Neural progenitor cell (in vitro differentiated cells): ENCODE measurements around the gene SNAPC5. TPM values are rescaled to one million over a fixed set of nuclear protein-coding genes. Genes with fewer than 3 reads are reported as not detected.
A peak's percentile ranks its signal among the peaks of the same experiment; 100 is the strongest.

ENCODE experiments used
- DNase-seq: peaks from one replicate; pipeline ENCODE4 v3.0.0-alpha.2; 2016; ENCODE audit warnings: low spot score
- H2AFZ ChIP-seq: fragments of 200-600 bp; sonication (generic); replicated peaks from 2 replicates; pipeline ENCODE4 v1.6.1; 2016; ENCODE audit warnings: antibody characterized with exemption
- H3F3A ChIP-seq: fragments of 200-600 bp; sonication (generic); 2 replicates; pipeline ENCODE4 v1.6.1; 2016; ENCODE audit warnings: antibody characterized with exemption, low read depth
- H3K27ac ChIP-seq: fragments of 200-600 bp; sonication (generic); 2 replicates; pipeline ENCODE4 v1.5.1; 2016; ENCODE audit warnings: mild to moderate bottlenecking
- H3K27me3 ChIP-seq: fragments of 200-600 bp; sonication (generic); 2 replicates; pipeline ENCODE4 v1.6.1; 2016; ENCODE audit warnings: mild to moderate bottlenecking, moderate library complexity
- H3K36me3 ChIP-seq: fragments of 200-600 bp; sonication (generic); 2 replicates; pipeline ENCODE4 v1.5.1; 2016
- H3K4me1 ChIP-seq: fragments of 200-600 bp; sonication (generic); 2 replicates; pipeline ENCODE4 v1.6.1; 2016; ENCODE audit warnings: mixed run types
- H3K4me2 ChIP-seq: fragments of 200-600 bp; sonication (generic); 2 replicates; pipeline ENCODE4 v1.6.1; 2016
- H3K4me3 ChIP-seq: fragments of 200-600 bp; sonication (generic); 2 replicates; pipeline ENCODE4 v1.5.1; 2016
- H3K79me2 ChIP-seq: fragments of 200-600 bp; sonication (generic); 2 replicates; pipeline ENCODE4 v1.6.1; 2016; ENCODE audit warnings: low read depth
- H3K9ac ChIP-seq: fragments of 200-600 bp; sonication (generic); 2 replicates; pipeline ENCODE4 v1.6.1; 2016
- H3K9me3 ChIP-seq: fragments of 200-600 bp; sonication (generic); 2 replicates; pipeline ENCODE4 v1.5.1; 2016; ENCODE audit warnings: low read depth
- H4K20me1 ChIP-seq: fragments of 200-600 bp; sonication (generic); 2 replicates; pipeline ENCODE4 v1.6.1; 2016; ENCODE audit warnings: low read depth
- H3K27ac Mint-ChIP-seq: 3 replicates; pipeline ENCODE4 v1.8.0; 2021; ENCODE audit warnings: mixed read lengths
- H3K27me3 Mint-ChIP-seq: 2 replicates; pipeline ENCODE4 v1.8.0; 2022; ENCODE audit warnings: low read depth, mild to moderate bottlenecking, inconsistent platforms, moderate library complexity, mixed read lengths; ENCODE audit not compliant: insufficient read depth
- H3K36me3 Mint-ChIP-seq: 3 replicates; pipeline ENCODE4 v1.8.0; 2021; ENCODE audit warnings: mixed read lengths
- H3K4me1 Mint-ChIP-seq: 3 replicates; pipeline ENCODE4 v1.8.0; 2021; ENCODE audit warnings: mixed read lengths
- H3K4me3 Mint-ChIP-seq: 3 replicates; pipeline ENCODE4 v1.8.0; 2021; ENCODE audit warnings: mild to moderate bottlenecking, moderate library complexity, mixed read lengths
- H3K9me3 Mint-ChIP-seq: 3 replicates; pipeline ENCODE4 v1.8.0; 2020; ENCODE audit warnings: mixed read lengths
- CTCF ChIP-seq: fragments of 200-600 bp; sonication (generic); IDR thresholded peaks from 2 replicates; pipeline ENCODE4 v1.5.1; 2017; ENCODE audit warnings: antibody characterized with exemption, mild to moderate bottlenecking
- EZH2 ChIP-seq: fragments of 200-600 bp; sonication (generic); IDR thresholded peaks from 2 replicates; pipeline ENCODE4 v1.6.1; 2017; ENCODE audit warnings: antibody characterized with exemption, mild to moderate bottlenecking, moderate library complexity
- EZH2phosphoT487 ChIP-seq: fragments of 200-600 bp; sonication (generic); IDR thresholded peaks from 2 replicates; pipeline ENCODE4 v1.6.1; 2017; ENCODE audit warnings: antibody characterized with exemption
- total RNA-seq: library from RNA; depleted of rRNA; stranded (reverse); fragments of >200 nt; gene quantifications from 2 replicates; pipeline ENCODE4 v1.2.3, GENCODE V29; 2015; ENCODE audit warnings: low replicate concordance

SNAPC5 gene
- total RNA-seq, 1 donor from 2014 or later = 32.7 TPM

- no peaks in the 10 kb centered on the region for H3K9me3 Mint-ChIP-seq
- peak overlapping the region; percentile 97 for H3K4me2 ChIP-seq
- H3K9ac ChIP-seq = peak overlapping the region; percentile 96
- peaks cover 17% of the 10 kb centered on the region for H3K4me1 ChIP-seq
- H3F3A ChIP-seq = peaks cover 43% of the 10 kb centered on the region
- no peak for TF ChIP-seq CTCF
- TF ChIP-seq EZH2phosphoT487 = no peak
- TF ChIP-seq EZH2 = no peak
- DNase-seq = no peak
- peaks cover 2% of the 10 kb centered on the region for H3K27me3 Mint-ChIP-seq
- H3K27ac ChIP-seq = no peak overlapping the region
- H3K27me3 ChIP-seq = no peaks in the 10 kb centered on the region
- H3K4me1 Mint-ChIP-seq = peaks cover 26% of the 10 kb centered on the region
- no peaks in the 10 kb centered on the region for H3K9me3 ChIP-seq
- peaks cover 38% of the 10 kb centered on the region for H4K20me1 ChIP-seq
- peak overlapping the region; percentile 99 for H2AFZ ChIP-seq
- H3K4me3 ChIP-seq = peak overlapping the region; percentile 87
- peaks cover 85% of the 10 kb centered on the region for H3K79me2 ChIP-seq
- H3K36me3 Mint-ChIP-seq = peaks cover 17% of the 10 kb centered on the region
- peak overlapping the region; percentile 100 for H3K4me3 Mint-ChIP-seq
- peaks cover 13% of the 10 kb centered on the region for H3K36me3 ChIP-seq
- H3K27ac Mint-ChIP-seq = peak overlapping the region; percentile 57
Observed at GRCh38 chr15:66505818-66506217, 8.3 kb upstream of the SNAPC5 start.

- H3K4me3 Mint-ChIP-seq = peak overlapping the region; percentile 100
- DNase-seq = peak; percentile 61
- TF ChIP-seq EZH2 = no peak
- no peak for TF ChIP-seq CTCF
- no peak for TF ChIP-seq EZH2phosphoT487
- H3F3A ChIP-seq = peaks cover 47% of the 10 kb centered on the region
- peaks cover 14% of the 10 kb centered on the region for H3K36me3 ChIP-seq
- no peaks in the 10 kb centered on the region for H3K9me3 ChIP-seq
- peak overlapping the region; percentile 99 for H2AFZ ChIP-seq
- no peaks in the 10 kb centered on the region for H3K27me3 ChIP-seq
- H3K27me3 Mint-ChIP-seq = peaks cover 2% of the 10 kb centered on the region
- H3K9me3 Mint-ChIP-seq = no peaks in the 10 kb centered on the region
- peaks cover 17% of the 10 kb centered on the region for H3K4me1 ChIP-seq
- H4K20me1 ChIP-seq = peaks cover 42% of the 10 kb centered on the region
- H3K4me2 ChIP-seq = peak overlapping the region; percentile 97
- peak overlapping the region; percentile 93 for H3K27ac ChIP-seq
- peaks cover 17% of the 10 kb centered on the region for H3K36me3 Mint-ChIP-seq
- H3K9ac ChIP-seq = peak overlapping the region; percentile 96
- peaks cover 89% of the 10 kb centered on the region for H3K79me2 ChIP-seq
- peaks cover 26% of the 10 kb centered on the region for H3K4me1 Mint-ChIP-seq
- H3K4me3 ChIP-seq = peak overlapping the region; percentile 87
- peak overlapping the region; percentile 99 for H3K27ac Mint-ChIP-seq
Observed at GRCh38 chr15:66505430-66505811, 7.9 kb upstream of the SNAPC5 start.

- Mint-ChIP-seq H3K27ac (peak within 1 kb of the TSS; percentile 99), H3K4me1 (peaks cover 26% of the 10 kb centered on the region), H3K4me3 (peak within 1 kb of the TSS; percentile 100), H3K27me3 (peaks cover 2% of the 10 kb centered on the region), H3K36me3 (peaks cover 21% of the 10 kb centered on the region), H3K9me3 (no peaks in the 10 kb centered on the region)
- Histone ChIP-seq H3K4me3 (peak within 1 kb of the TSS; percentile 87), H3K9me3 (no peaks in the 10 kb centered on the region), H4K20me1 (peaks cover 48% of the 10 kb centered on the region), H3K4me1 (peaks cover 17% of the 10 kb centered on the region), H3K27me3 (no peaks in the 10 kb centered on the region), H3K79me2 (peaks cover 90% of the 10 kb centered on the region), H3K27ac (peak within 1 kb of the TSS; percentile 93), H3K9ac (peak within 1 kb of the TSS; percentile 96), H3K36me3 (peaks cover 18% of the 10 kb centered on the region), H2AFZ (peak within 1 kb of the TSS; percentile 99), H3K4me2 (peak within 1 kb of the TSS; percentile 97), H3F3A (peaks cover 53% of the 10 kb centered on the region)
- TF ChIP-seq CTCF (no peak), EZH2 (no peak), EZH2phosphoT487 (no peak)
- peak; percentile 65 for DNase-seq
Observed at GRCh38 chr15:66504563-66505429, 7.2 kb upstream of the SNAPC5 start, which contains the start of the genes RPL4 and ZWILCH. RPL4 (minus strand) TSS chr15:66504855; CDS start chr15:66504790, 65 bp downstream. ZWILCH (plus strand) TSS chr15:66505326; CDS start chr15:66505339, 13 bp downstream.
